Stimulated activated CD4-positive, alpha-beta T cell treated with anti-CD3 and anti-CD28 coated beads, TNF-alpha, amount 100 ng/mL, for 1 hour (primary cell): ENCODE measurements around the gene CYP19A1.

Experiments used
- DNase-seq, 3 donors: peaks; one replicate each; pipeline ENCODE4 v3.0.0-alpha.2; 2020; ENCODE audit warnings: low read depth in 3 of 3, low spot score in 1 of 3

Gene CYP19A1

GRCh38 chr15:51325167-51325566 lies 13.2 kb downstream of the CYP19A1 start:
- DNase-seq: no peak

- no peak for DNase-seq
These were observed 14.6 kb downstream of the CYP19A1 start for GRCh38 chr15:51323749-51324148.

GRCh38 chr15:51322621-51323296 lies 15.6 kb downstream of the CYP19A1 start:
- no peak for DNase-seq

- DNase-seq: no peak
These were observed 17.1 kb downstream of the CYP19A1 start for GRCh38 chr15:51321316-51321715.

- DNase-seq: no peak
These were observed 17.6 kb downstream of the CYP19A1 start for GRCh38 chr15:51320843-51321242.

- DNase-seq: no peak
These were observed 18.9 kb downstream of the CYP19A1 start for GRCh38 chr15:51319539-51319938.

GRCh38 chr15:51318382-51319150 lies 19.8 kb downstream of the CYP19A1 start:
- DNase-seq: no peak

- DNase-seq: no peak
These were observed 21.8 kb downstream of the CYP19A1 start for GRCh38 chr15:51316636-51317035.

GRCh38 chr15:51315726-51316125 lies 22.7 kb downstream of the CYP19A1 start:
- no peak for DNase-seq

GRCh38 chr15:51314391-51315337 lies 23.7 kb downstream of the CYP19A1 start:
- no peak for DNase-seq

GRCh38 chr15:51313644-51314280 lies 24.6 kb downstream of the CYP19A1 start:
- no peak for DNase-seq

GRCh38 chr15:51313074-51313393 lies 25.4 kb downstream of the CYP19A1 start:
- no peak for DNase-seq

GRCh38 chr15:51312166-51313073 lies 26.0 kb downstream of the CYP19A1 start:
- no peak for DNase-seq

GRCh38 chr15:51311510-51311909 lies 26.9 kb downstream of the CYP19A1 start:
- DNase-seq: no peak

GRCh38 chr15:51310064-51310463 lies 28.3 kb downstream of the CYP19A1 start:
- no peak for DNase-seq

- no peak for DNase-seq
These were observed 30.6 kb downstream of the CYP19A1 start for GRCh38 chr15:51307811-51308210.

GRCh38 chr15:51307325-51307724 lies 31.1 kb downstream of the CYP19A1 start:
- no peak for DNase-seq

GRCh38 chr15:51303462-51303980 lies 34.9 kb downstream of the CYP19A1 start:
- DNase-seq: no peak

- no peak for DNase-seq
These were observed 35.9 kb downstream of the CYP19A1 start for GRCh38 chr15:51302480-51302879.
